HG02678 (cell line): ENCODE measurements around the gene P3H2.

ENCODE experiments used
- ATAC-seq: cut with Tn5 transposase; IDR thresholded peaks from one replicate; pipeline ENCODE4 v1.9.1; 2021; ENCODE audit warnings: mild to moderate bottlenecking, moderate library complexity; ENCODE audit not compliant: unreplicated experiment

The P3H2 gene

DNA sequence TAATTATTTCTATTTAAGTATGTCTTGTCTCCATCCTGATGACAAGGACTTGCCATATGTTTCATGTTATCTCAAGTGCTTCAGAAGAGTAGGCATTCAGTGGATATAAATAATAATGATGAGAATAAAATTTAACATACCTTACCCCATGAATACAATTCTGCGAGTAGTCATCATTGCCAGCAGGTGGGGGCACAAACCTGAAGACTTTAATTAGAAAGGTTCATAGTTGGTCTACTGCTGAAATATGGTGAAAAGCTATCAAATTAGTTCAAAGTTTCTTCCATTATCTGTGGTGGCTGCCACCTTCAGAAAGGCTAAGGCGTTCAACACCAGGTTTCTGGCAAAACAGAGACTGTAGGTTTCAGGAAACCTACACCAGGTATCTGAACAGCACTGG, 100.9 kb downstream of the P3H2 start:
- ATAC-seq: no peak

DNA sequence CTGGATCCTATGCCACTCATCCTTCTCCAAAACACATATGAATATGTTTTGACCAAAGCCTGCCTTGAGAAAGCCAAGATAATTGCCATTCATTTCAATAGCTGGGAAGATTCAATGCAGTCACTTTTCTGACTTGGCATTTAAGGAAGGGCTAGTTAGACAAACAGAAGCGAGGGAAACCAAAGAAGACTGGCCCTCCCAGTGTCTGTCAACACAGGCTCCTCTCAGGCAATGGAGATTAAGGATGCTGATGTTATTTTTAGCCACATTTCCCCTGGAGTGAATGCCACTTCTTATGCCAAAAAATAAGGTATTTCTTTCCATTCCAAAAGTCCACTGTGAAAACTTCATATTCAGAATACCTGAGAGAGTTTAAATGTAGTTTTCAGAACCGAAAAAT, 101.7 kb downstream of the P3H2 start:
- no peak for ATAC-seq

DNA sequence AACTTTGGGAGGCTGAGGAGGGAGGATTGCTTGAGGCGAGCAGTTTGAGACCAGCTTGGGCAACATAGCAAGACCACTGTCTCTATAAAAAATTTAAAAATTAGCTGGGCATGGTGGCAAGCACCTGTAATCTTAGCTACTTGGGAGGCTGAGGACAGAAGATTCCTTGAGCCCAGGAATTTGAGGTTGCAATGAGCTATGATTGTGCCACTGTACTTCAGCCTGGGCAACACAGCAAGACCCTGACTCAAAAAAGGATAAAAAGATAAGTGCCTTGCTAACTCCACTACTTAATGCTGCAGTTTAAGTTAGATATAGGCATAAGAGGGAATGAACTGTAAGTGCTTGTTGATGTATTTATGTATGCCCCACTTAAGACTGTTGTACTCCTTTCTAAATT, 102.2 kb downstream of the P3H2 start:
- no peak for ATAC-seq

DNA sequence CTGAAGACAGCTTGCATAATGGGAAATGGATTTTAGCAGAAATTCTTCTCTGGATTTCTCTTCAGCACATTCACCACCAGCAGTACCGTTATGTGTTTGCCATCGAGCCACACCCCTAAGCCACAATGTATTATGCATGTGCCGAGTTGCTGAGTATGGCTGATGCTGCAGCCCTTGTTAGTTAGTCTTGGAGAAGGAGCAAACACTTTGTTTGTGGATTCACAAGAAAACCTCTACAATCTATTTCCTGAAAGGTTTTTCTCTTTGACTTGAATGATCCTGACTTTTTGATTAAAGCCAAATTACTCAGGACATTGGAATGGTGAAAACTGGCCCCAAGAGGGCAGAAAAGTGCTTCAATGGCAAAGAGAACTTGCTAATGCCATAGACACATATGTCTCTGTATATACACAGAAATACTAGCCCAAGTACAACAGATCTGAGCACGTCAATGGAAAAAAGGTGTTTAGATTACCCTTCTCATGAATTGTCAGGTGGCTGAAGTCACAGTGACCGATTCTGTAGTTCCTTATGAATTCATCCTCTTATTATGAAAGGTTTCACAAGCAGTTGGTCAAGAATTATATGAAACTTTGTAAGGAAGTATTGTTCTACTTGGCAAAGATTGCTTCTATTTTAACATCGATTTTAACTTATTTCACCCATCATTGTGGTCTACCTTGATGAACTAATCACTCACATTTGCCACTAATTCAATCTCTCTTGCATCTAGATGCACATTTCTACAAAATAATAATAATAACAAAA, 103.0 kb downstream of the P3H2 start:
- ATAC-seq: no peak

DNA sequence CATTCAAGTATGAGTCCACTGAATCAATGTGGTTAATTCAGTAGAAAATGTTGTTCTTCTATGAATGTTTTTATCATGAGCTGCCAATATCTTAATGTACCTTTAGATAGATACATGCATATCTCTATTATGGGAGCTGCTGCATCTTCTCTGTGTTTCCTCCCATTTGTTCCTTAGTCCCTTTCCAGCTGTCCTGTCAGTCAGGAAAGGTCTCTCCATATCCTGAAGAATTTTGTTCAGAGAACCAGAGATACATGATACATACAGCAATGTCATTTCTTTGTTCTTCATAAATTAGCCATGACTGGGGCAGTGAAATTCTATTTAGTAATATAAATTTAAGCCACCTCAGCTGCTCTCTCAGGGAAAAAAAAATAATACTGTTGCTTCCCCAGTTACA, 103.7 kb downstream of the P3H2 start:
- no peak for ATAC-seq

DNA sequence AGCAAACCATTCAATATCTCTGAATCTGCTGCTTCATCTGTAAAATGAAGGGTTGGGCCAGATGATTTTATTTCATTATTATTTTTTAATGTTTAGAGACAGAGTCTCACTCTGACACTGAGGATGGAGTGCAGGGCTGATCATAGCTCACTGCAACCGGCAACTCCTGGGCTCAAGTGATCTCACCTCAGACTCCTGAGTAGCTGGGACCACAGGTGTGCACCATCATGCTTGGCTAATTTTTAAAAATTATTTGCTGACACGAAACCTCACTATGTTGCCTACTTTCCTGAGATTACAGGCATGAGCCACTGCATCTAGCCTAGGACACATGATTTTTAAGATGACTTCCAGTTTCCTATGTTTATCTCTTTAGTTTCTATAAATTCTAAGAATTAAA, 105.8 kb downstream of the P3H2 start:
- no peak for ATAC-seq

DNA sequence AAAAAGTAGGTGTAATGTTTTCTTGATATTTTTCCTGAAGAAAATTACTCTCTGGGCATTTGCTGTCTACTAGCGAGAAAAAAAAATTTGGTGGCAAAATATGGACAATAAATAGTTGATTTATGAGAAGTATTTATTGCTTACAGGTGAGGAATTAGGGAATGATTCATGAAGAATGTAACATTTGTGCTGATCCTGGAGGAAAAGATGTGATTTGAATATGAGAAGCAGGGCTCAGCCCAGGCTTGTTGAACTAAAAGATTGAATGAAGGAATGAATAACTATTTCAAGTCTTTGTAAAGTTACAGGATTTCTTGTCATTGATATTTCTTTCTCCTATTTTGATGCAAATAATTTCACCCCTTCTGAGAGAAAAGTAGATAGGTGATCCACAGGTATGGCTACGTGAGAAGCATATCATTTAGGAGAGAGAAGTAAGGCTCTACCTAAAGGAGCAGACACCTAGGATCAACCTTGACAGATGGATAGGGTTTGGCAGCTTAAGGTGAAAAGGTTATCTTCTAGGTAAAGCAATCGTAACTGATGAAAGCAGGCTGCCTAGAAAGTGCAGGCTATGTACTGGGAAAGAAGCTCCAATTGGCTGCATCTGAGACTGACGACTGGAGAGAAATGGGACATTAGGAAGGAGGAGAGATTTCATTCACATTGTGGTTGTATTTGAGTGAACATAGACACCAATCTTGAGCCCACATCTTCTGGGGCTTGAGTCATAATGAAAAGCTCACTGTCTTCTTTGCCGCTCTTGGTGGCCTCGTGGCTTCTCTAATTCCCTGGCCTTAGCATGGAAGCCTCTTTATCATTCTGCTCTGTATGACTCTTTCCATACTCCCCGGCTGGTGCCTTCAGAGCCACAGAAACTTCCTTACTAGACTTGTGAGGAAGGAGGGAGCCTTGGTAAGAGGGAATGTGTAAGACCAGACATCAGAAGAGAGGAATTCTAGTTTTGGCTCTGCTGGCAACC, 106.5 kb downstream of the P3H2 start:
- no peak for ATAC-seq

DNA sequence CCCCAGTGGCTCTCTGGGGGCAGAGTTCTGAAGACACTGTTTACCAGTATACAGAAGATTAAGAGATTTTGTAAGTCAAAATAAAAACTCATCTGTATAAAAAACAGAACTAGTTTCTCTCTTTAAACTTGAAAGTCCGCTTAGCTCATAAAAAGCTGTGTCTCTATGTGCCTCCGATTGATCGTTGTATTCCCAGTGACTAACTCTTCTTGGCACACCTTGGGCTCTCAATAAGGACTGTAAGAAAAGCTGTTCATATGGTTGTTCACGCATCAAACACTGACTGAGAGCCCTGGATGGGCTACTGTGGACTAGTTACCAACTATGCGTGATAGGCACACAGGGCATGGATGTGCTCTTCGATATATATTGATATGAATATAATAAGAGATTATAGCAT, 107.9 kb downstream of the P3H2 start:
- no peak for ATAC-seq

DNA sequence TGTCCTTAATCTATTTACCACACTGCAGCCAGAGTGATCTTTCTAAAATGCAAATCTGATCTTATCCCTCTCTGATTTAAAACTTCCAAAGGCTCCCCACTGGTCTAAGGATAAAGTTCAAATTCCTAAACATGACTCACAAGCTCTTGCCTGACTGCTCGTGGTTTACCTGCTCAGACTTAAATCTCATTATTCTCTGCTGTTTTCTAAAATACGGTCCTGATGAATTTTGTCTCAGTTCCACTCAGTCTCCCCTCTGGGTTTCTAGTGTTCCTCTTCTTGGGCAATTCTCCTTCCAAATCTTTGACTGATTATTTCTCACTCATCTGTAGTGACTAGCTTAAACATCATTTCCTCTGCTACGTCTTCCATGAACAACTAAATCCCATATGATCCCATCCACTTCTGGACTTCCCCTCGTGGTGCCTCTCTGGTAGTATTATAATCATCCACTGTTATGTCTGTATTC, 108.3 kb downstream of the P3H2 start:
- no peak for ATAC-seq

DNA sequence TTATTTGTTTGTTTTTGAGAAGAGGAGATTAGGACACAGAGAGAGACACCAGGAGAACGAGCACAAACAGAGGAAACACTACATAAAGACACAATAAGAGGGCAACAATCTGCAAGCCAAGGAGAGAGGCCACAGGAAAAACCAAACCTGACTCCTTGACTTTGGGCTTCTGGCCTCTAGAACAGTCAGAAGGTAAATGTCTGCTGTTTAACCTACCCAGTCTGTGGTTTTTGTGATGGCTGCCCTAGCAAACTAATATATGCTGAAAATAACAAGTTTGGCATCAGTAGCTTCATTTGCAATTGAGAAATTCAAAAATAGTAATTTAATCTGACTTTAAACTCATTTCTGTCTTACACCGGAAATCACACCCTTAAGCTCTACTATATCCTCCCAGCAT, 110.2 kb downstream of the P3H2 start:
- ATAC-seq: no peak

DNA sequence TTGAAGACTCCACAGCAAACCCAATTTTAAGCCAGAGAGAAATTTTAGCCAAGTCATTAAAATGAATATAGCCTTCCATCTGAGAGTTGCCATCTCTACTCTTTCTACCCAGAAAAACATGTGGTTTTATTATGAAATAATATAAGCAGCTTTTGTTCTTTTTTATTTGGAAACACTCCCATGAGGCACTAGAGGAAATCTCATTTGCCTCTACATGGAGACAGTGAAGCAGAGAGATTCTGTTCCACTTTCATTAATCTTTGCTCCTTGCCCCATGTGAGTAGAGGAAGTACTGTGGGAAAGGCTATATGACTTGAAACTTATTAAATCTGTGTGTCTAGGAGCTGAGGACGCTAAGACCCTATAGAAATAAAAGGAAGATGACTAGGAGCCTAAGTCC, 111.1 kb downstream of the P3H2 start:
- ATAC-seq: no peak

DNA sequence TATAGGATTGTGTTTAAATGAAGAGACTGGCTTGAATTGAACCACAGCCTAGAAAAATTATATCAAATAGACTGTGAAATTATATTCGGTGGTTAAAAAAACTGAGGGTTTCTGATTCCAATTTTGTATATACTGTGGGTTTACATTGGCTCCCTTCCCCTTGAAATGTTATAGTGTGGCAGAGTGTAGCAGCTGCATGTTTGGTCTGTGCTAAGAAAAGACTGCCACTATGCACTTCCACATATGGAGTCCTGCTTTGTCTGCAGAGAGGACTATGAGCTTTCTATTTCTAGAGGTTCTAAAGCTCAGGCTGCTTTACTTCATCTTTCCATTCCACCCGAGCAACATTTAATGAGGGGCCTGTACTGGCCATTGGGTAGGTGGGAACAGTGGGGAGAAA, 112.3 kb downstream of the P3H2 start:
- no peak for ATAC-seq

DNA sequence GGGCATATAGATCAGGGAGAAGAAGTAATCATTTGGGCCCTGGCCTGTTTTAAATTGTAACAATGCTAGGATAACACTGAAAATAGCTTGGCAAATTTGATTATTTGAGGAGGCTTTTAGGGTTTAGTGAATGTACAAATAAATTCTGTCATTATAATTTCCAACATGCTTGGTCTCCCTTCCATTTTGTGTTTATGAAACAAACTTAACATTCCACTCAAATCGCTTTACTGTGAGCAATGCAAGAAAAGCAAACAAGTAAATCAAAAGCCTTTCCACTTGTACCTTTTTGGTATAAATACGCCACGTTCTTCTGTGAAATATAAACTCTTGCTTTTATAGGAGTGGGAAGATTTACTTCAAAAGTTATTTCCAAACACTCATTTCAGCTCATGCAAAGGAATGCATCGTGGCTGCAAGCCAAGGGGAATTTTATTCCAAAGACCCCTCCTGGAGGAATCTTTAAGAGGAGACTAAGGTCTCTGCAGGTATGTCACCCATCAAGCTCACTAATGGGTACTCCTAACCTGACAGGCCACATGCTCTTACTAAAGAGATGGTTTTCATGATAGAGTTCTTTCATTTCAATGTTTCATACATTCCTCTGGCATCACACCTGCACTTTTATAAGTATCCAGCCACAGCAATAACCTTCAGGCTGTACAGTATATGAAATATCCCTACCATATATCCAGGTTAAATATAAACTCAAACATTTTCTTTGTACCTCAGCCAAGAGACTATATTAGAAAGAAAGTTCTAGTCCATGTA, 115.2 kb downstream of the P3H2 start:
- ATAC-seq: no peak

DNA sequence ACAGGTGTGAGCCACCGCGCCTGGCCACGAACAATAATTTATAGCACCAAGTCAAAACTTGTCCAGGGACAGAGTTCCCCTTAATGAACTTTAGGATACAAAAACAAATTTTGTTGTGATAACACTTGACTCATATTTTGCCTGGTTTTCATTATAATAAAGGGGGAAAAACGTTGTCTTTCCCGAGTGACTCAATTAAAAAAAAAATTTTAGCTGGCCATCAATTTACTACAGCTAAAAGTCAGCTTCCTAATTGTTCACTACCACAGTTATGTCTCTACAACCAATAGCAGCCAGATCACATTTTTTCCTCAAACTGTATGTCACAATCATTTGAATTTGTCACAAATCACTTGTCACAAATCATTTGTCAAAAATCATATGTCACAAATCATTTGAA, 116.0 kb downstream of the P3H2 start:
- ATAC-seq: no peak

DNA sequence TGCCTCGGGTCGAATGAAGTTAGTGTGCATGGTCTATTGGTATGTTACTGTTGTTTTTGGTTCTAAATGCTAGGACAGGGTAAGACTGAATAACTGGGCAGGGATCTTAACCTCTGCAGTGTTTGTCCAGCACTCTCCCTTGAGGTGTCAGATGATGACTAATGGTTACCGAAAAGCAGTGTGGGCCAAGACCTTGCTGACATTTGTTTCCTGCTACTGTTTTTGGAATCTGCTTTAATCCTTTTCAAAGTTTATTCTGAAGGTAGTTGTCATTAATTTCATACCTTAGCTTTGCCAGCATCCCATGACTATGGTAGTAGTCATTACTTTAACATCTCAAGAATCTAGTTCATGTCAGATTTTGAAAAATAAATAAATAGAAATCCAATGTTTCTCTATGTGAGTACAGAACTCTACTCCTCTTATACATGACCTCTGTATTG, 117.0 kb downstream of the P3H2 start:
- no peak for ATAC-seq

DNA sequence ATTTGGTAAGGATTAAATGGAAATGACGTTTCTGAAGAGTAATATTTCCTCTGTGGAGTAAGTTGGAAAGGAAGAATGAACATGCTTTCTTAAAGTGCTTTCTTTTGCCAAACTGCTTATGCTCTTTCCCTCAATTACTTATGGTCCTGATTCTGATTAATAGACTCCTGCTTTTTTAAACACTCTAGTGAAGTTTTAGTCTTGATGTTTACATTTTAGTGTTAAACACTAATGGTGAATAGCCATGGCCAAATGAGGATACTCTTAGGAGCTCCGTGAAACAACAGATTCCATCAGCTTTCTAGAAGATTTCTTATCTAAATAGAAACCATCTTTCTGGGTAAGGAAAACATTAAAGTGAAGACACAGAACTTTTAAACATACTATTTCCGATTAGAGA, 117.6 kb downstream of the P3H2 start:
- ATAC-seq: no peak

DNA sequence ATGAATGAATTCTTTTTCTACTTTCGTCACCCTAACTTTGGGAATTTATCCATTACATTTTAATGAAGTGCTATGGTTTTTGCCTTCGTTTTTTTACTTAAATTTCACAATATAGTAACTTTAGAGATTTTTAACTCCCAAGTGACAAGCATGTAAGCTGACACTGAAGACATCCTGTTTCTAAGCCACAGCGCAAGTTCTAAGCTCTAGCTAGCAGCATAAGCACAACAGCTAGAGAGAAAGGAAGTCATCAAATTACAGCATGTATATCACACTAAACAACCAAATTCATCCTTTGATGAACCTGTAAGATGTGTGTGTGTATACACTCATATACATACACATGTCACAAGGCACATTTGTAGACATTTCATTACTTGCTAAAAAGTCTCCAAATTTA, 119.3 kb downstream of the P3H2 start:
- ATAC-seq: no peak

DNA sequence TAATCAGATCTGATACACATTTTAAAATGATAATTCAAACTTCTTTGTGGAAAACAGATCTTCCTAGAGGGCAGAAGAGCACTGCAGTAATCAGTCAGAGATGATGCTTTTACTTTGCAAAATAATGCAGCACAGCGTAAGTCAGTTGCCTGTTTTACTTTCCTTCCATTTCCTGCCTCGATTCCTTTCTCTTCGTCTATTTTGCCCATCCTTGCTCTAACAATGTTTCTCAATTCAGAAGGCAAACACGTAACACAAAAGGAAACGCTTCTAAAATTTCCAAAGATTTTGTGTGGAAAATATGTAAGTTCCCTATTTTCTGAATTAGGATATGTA, 119.9 kb downstream of the P3H2 start:
- ATAC-seq: no peak

DNA sequence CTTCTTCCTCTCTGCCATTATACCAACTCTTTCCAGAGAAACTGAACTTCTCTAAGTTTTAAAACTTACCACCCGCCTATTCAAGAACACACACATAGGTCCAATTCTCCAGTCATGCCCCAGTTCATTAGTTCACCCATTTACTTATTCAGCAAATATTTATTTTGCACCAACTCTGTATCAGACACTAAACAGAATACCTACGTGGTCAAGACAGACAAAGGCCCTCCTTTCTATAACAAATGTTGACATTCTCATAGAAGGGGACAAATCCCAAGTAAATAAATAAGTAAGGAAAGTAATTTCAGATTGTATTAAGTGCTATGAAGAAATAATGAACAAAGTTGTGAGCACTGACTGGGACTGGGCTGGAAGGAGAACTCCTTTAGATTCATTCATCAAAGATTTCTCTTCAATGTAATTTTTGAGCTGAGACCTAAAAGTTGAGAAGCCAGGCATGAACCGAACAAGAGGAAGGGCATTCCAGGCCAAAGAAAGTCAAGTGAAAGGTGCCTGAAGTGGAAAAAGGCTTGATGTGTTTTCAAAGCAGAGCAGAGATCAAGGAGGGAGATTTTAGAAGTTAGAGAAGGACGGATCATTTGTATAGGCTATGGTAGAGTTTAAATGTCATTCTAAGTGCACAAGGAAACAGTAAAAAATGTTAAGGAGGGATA, 120.4 kb downstream of the P3H2 start:
- ATAC-seq: no peak

DNA sequence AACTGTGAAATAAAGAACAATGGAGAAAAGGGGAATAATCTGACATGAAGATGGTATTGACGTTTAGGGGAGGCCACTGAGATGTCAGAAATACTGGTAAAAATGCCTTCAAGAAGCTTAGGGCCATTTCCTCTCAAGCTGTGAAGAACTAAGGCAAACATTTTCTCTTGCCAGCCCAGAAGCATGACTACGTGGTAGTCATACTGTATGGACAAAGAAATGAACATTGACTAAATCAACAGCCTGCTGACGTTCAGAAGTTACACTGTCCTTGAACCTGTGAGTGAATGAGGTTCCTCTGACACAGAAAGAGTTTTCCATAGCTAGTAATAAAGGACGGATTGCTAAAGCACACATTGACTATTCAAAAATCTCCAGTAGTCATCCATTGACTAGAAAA, 121.0 kb downstream of the P3H2 start:
- no peak for ATAC-seq

DNA sequence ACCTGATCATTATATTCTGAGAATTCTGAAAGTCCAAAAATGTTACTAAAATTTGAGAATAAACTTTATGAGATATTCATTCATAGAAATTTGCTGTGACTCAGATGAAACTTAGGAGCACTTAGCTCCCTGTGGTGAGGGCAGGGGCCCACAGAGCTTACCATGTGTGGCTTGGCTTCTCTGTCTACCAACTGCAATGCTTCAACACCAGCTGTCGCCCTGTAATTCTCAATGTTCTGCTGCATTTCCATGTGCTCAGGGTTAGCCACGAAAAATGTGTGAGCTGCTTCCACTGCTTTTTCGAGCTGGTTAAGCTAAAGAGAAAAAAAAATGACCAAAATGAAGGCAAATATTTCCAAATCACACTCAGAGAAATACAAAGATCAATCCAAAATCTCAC, 125.6 kb downstream of the P3H2 start:
- no peak for ATAC-seq
